ENCODE results near the gene TKT.

Gene TKT

GRCh38 chr3:53190659-53191058 lies 65.2 kb downstream of the TKT start:
- H3K4me1 ChIP-seq (ENCODE audit: control insufficient read depth in 1 of 2, insufficient read depth in 2 of 2, low read length in 2 of 2), result peaks cover 4 to 12% of the 10 kb centered on the region in 2 experiments
- no peak overlapping the region for H4K12ac ChIP-seq (ENCODE audit: low read depth, low read length)
- no peaks in the 10 kb centered on the region for H3K27me3 ChIP-seq (ENCODE audit: insufficient read depth, low read length)
- H3K36me3 ChIP-seq (ENCODE audit: control insufficient read depth in 1 of 2, insufficient read depth in 2 of 2, low read length in 2 of 2), result peaks cover 9 to 23% of the 10 kb centered on the region in 2 experiments
- no peak overlapping the region for H3K9ac ChIP-seq (ENCODE audit: low read length)
- H2AFZ ChIP-seq (ENCODE audit: insufficient read depth, low read length, poor library complexity), result no peak overlapping the region
- no peaks in the 10 kb centered on the region for H3K9me3 ChIP-seq (ENCODE audit: insufficient read depth, low read depth, low read length)
- WGBS (ENCODE audit: extremely low coverage, insufficient coverage, insufficient read length), result no CpG with 5 or more reads among the region's 3 CpGs
- no peak overlapping the region for H4K91ac ChIP-seq (ENCODE audit: low read depth, low read length)
- no peak overlapping the region for H3K4ac ChIP-seq (ENCODE audit: low read depth, low read length)
- no peak overlapping the region for H2BK12ac ChIP-seq (ENCODE audit: low read length)
- H3K79me2 ChIP-seq (ENCODE audit: control insufficient read depth, insufficient read depth, low read length, poor library complexity), result no peaks in the 10 kb centered on the region
- H3K27ac ChIP-seq (ENCODE audit: low read depth, low read length), result no peak overlapping the region
- H2BK5ac ChIP-seq (ENCODE audit: low read depth, low read length, poor library complexity), result no peak overlapping the region
- no peaks in the 10 kb centered on the region for H3K79me1 ChIP-seq (ENCODE audit: low read length)
- no peak overlapping the region for H4K8ac ChIP-seq (ENCODE audit: low read depth, low read length)
- H3K4me3 ChIP-seq (ENCODE audit: low read depth, low read length), result no peak overlapping the region
- no peak overlapping the region for H2BK120ac ChIP-seq (ENCODE audit: insufficient read depth, low read length, poor library complexity)
- DNase-seq, result no peak
- no peak overlapping the region for H3K14ac ChIP-seq (ENCODE audit: low read length)
- H3K18ac ChIP-seq (ENCODE audit: low read length), result no peak overlapping the region
- no peak overlapping the region for H3K4me2 ChIP-seq (ENCODE audit: low read length)
- H3K23ac ChIP-seq (ENCODE audit: low read length), result no peak overlapping the region
- H2AK5ac ChIP-seq (ENCODE audit: low read length), result no peak overlapping the region

GRCh38 chr3:53189276-53189675 lies 66.5 kb downstream of the TKT start:
- Histone ChIP-seq H3K4me3 (ENCODE audit: low read depth, low read length) (no peak overlapping the region), H2BK120ac (ENCODE audit: insufficient read depth, low read length, poor library complexity) (no peak overlapping the region), H2BK5ac (ENCODE audit: low read depth, low read length, poor library complexity) (no peak overlapping the region), H3K9me3 (ENCODE audit: insufficient read depth, low read depth, low read length) (peaks cover 2% of the 10 kb centered on the region), H3K4me2 (ENCODE audit: low read length) (no peak overlapping the region), H3K27ac (ENCODE audit: low read depth, low read length) (no peak overlapping the region), H2AFZ (ENCODE audit: insufficient read depth, low read length, poor library complexity) (no peak overlapping the region), H3K27me3 (ENCODE audit: insufficient read depth, low read length) (no peaks in the 10 kb centered on the region), H3K4ac (ENCODE audit: low read depth, low read length) (no peak overlapping the region), H3K18ac (ENCODE audit: low read length) (no peak overlapping the region), H3K9ac (ENCODE audit: low read length) (no peak overlapping the region), H3K14ac (ENCODE audit: low read length) (no peak overlapping the region), H2AK5ac (ENCODE audit: low read length) (no peak overlapping the region), H3K4me1 (ENCODE audit: control insufficient read depth in 1 of 2, insufficient read depth in 2 of 2, low read length in 2 of 2) (peaks cover 4 to 10% of the 10 kb centered on the region in 2 experiments), H3K36me3 (ENCODE audit: control insufficient read depth in 1 of 2, insufficient read depth in 2 of 2, low read length in 2 of 2) (peaks cover 9 to 23% of the 10 kb centered on the region in 2 experiments), H2BK12ac (ENCODE audit: low read length) (no peak overlapping the region), H4K12ac (ENCODE audit: low read depth, low read length) (no peak overlapping the region), H3K79me1 (ENCODE audit: low read length) (no peaks in the 10 kb centered on the region), H3K23ac (ENCODE audit: low read length) (no peak overlapping the region), H3K79me2 (ENCODE audit: control insufficient read depth, insufficient read depth, low read length, poor library complexity) (no peaks in the 10 kb centered on the region), H4K8ac (ENCODE audit: low read depth, low read length) (no peak overlapping the region), H4K91ac (ENCODE audit: low read depth, low read length) (no peak overlapping the region)
- DNase-seq, result no peak
- no CpG with 5 or more reads among the region's 3 CpGs for WGBS (ENCODE audit: extremely low coverage, insufficient coverage, insufficient read length)

GRCh38 chr3:53188720-53189119 lies 67.1 kb downstream of the TKT start:
- no peak overlapping the region for H3K4ac ChIP-seq (ENCODE audit: low read depth, low read length)

GRCh38 chr3:53188136-53188685 lies 67.6 kb downstream of the TKT start:
- no peak overlapping the region for H2AK5ac ChIP-seq (ENCODE audit: low read length)
- no peak overlapping the region for H3K14ac ChIP-seq (ENCODE audit: low read length)
- H3K36me3 ChIP-seq (ENCODE audit: control insufficient read depth in 1 of 2, insufficient read depth in 2 of 2, low read length in 2 of 2), result peaks cover 13 to 27% of the 10 kb centered on the region in 2 experiments
- H3K9me3 ChIP-seq (ENCODE audit: insufficient read depth, low read depth, low read length), result peaks cover 2% of the 10 kb centered on the region
- H3K4me1 ChIP-seq (ENCODE audit: control insufficient read depth in 1 of 2, insufficient read depth in 2 of 2, low read length in 2 of 2), result peaks cover under 1% of the 10 kb centered on the region in 2 experiments
- no peak overlapping the region for H3K4ac ChIP-seq (ENCODE audit: low read depth, low read length)
- WGBS (ENCODE audit: extremely low coverage, insufficient coverage, insufficient read length), result no CpG with 5 or more reads among the region's 5 CpGs
- H4K91ac ChIP-seq (ENCODE audit: low read depth, low read length), result no peak overlapping the region
- no peaks in the 10 kb centered on the region for H3K79me2 ChIP-seq (ENCODE audit: control insufficient read depth, insufficient read depth, low read length, poor library complexity)
- H2BK12ac ChIP-seq (ENCODE audit: low read length), result no peak overlapping the region
- H3K23ac ChIP-seq (ENCODE audit: low read length), result no peak overlapping the region
- no peak overlapping the region for H2AFZ ChIP-seq (ENCODE audit: insufficient read depth, low read length, poor library complexity)
- H4K12ac ChIP-seq (ENCODE audit: low read depth, low read length), result no peak overlapping the region
- H4K8ac ChIP-seq (ENCODE audit: low read depth, low read length), result no peak overlapping the region
- no peak overlapping the region for H3K4me2 ChIP-seq (ENCODE audit: low read length)
- no peaks in the 10 kb centered on the region for H3K27me3 ChIP-seq (ENCODE audit: insufficient read depth, low read length)
- DNase-seq, result no peak
- H3K18ac ChIP-seq (ENCODE audit: low read length), result no peak overlapping the region
- H3K4me3 ChIP-seq (ENCODE audit: low read depth, low read length), result no peak overlapping the region
- H3K79me1 ChIP-seq (ENCODE audit: low read length), result no peaks in the 10 kb centered on the region
- H3K9ac ChIP-seq (ENCODE audit: low read length), result no peak overlapping the region
- no peak overlapping the region for H2BK5ac ChIP-seq (ENCODE audit: low read depth, low read length, poor library complexity)
- no peak overlapping the region for H2BK120ac ChIP-seq (ENCODE audit: insufficient read depth, low read length, poor library complexity)
- H3K27ac ChIP-seq (ENCODE audit: low read depth, low read length), result no peak overlapping the region

More at GRCh38 chr3:53188720-53189119, 67.1 kb downstream of the TKT start:
- no peak for DNase-seq
- Histone ChIP-seq H2BK12ac (ENCODE audit: low read length) (no peak overlapping the region), H3K4me2 (ENCODE audit: low read length) (no peak overlapping the region), H3K9ac (ENCODE audit: low read length) (no peak overlapping the region), H3K4me1 (ENCODE audit: control insufficient read depth in 1 of 2, insufficient read depth in 2 of 2, low read length in 2 of 2) (peaks cover 4 to 5% of the 10 kb centered on the region in 2 experiments), H4K12ac (ENCODE audit: low read depth, low read length) (no peak overlapping the region), H4K91ac (ENCODE audit: low read depth, low read length) (no peak overlapping the region), H3K36me3 (ENCODE audit: control insufficient read depth in 1 of 2, insufficient read depth in 2 of 2, low read length in 2 of 2) (peaks cover 9 to 23% of the 10 kb centered on the region in 2 experiments), H3K79me2 (ENCODE audit: control insufficient read depth, insufficient read depth, low read length, poor library complexity) (no peaks in the 10 kb centered on the region), H2AFZ (ENCODE audit: insufficient read depth, low read length, poor library complexity) (no peak overlapping the region), H2BK5ac (ENCODE audit: low read depth, low read length, poor library complexity) (no peak overlapping the region), H3K9me3 (ENCODE audit: insufficient read depth, low read depth, low read length) (peaks cover 2% of the 10 kb centered on the region), H3K27me3 (ENCODE audit: insufficient read depth, low read length) (no peaks in the 10 kb centered on the region), H3K18ac (ENCODE audit: low read length) (no peak overlapping the region), H2BK120ac (ENCODE audit: insufficient read depth, low read length, poor library complexity) (no peak overlapping the region), H2AK5ac (ENCODE audit: low read length) (no peak overlapping the region), H3K23ac (ENCODE audit: low read length) (no peak overlapping the region), H3K14ac (ENCODE audit: low read length) (no peak overlapping the region), H3K79me1 (ENCODE audit: low read length) (no peaks in the 10 kb centered on the region), H4K8ac (ENCODE audit: low read depth, low read length) (no peak overlapping the region), H3K27ac (ENCODE audit: low read depth, low read length) (no peak overlapping the region), H3K4me3 (ENCODE audit: low read depth, low read length) (no peak overlapping the region)
- WGBS (ENCODE audit: extremely low coverage, insufficient coverage, insufficient read length), result no CpG with 5 or more reads among the region's 13 CpGs

Data from trophoblast cell (in vitro differentiated cells and primary cell).